Adrenal gland (tissue), 5 donors: ENCODE measurements around the gene STAU1.
"Not testable (repeated sequence)": the region's sequence is repeated elsewhere in the genome, so short reads cannot be mapped to it uniquely, and the experiment has no call there.

ENCODE experiments used
- POLR2A ChIP-seq, 2 donors: fragments of 450-650 bp; IDR thresholded peaks; one replicate each; pipeline ENCODE4 v1.6.1; 2017; ENCODE audit warnings: antibody characterized with exemption in 2 of 2, mild to moderate bottlenecking in 2 of 2, moderate library complexity in 1 of 2
- TF ChIP-seq, protein P1 (sequence below), 6 experiments: fragments of 450-650 bp in 4 of 6; fragments of 200-600 bp in 2 of 6; sonication (generic) in 1 of 6; IDR thresholded peaks; 1 replicate in 5 of 6; 2 replicates in 1 of 6; pipeline versions ENCODE4 v1.5.1 to v1.8.0; 2016 to 2021; ENCODE audit warnings: antibody characterized with exemption in 6 of 6, mild to moderate bottlenecking in 2 of 6, moderate library complexity in 1 of 6
- donor health status: DM: no; HTN: no; CAD: no.

DNA sequence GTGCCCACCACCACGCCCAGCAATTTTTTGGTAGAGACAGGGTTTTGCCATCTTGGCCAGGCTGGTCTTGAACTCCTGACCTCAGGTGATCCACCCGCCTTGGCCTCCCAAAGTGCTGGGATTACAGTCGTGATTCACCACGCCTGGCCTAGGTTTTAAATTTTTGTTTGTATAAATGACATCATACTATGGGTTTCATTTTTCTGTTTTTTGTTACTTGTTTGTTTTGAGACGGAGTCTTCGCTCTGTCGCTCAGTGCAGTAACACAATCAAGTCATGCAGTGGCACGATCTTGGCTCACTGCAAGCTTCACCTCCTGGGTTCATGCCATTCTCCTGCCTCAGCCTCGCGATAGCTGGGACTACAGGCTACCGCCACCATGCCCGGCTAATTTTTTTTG is 105.8 kb downstream of the STAU1 start:
- TF ChIP-seq, protein P1, sequence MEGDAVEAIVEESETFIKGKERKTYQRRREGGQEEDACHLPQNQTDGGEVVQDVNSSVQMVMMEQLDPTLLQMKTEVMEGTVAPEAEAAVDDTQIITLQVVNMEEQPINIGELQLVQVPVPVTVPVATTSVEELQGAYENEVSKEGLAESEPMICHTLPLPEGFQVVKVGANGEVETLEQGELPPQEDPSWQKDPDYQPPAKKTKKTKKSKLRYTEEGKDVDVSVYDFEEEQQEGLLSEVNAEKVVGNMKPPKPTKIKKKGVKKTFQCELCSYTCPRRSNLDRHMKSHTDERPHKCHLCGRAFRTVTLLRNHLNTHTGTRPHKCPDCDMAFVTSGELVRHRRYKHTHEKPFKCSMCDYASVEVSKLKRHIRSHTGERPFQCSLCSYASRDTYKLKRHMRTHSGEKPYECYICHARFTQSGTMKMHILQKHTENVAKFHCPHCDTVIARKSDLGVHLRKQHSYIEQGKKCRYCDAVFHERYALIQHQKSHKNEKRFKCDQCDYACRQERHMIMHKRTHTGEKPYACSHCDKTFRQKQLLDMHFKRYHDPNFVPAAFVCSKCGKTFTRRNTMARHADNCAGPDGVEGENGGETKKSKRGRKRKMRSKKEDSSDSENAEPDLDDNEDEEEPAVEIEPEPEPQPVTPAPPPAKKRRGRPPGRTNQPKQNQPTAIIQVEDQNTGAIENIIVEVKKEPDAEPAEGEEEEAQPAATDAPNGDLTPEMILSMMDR (IDR thresholded peaks at IDR 0.05) = not testable (repeated sequence)
- TF ChIP-seq POLR2A (IDR thresholded peaks at IDR 0.05) = not testable (repeated sequence)
